ENCODE data around the gene GUCY2D.
A peak's percentile ranks its signal among the peaks of the same experiment; 100 is the strongest.

The GUCY2D gene

GRCh38 chr17:7988750-7989178 is 13.7 kb upstream of the GUCY2D start:
- peak; percentile 85 for DNase-seq
- in situ Hi-C loops (cut with HindIII; ENCODE audit: low pct_ligation_motif_present, low pct_unique_long_range_greater_than_20kb, low sequenced_read_pairs) = no loop called here

DNA sequence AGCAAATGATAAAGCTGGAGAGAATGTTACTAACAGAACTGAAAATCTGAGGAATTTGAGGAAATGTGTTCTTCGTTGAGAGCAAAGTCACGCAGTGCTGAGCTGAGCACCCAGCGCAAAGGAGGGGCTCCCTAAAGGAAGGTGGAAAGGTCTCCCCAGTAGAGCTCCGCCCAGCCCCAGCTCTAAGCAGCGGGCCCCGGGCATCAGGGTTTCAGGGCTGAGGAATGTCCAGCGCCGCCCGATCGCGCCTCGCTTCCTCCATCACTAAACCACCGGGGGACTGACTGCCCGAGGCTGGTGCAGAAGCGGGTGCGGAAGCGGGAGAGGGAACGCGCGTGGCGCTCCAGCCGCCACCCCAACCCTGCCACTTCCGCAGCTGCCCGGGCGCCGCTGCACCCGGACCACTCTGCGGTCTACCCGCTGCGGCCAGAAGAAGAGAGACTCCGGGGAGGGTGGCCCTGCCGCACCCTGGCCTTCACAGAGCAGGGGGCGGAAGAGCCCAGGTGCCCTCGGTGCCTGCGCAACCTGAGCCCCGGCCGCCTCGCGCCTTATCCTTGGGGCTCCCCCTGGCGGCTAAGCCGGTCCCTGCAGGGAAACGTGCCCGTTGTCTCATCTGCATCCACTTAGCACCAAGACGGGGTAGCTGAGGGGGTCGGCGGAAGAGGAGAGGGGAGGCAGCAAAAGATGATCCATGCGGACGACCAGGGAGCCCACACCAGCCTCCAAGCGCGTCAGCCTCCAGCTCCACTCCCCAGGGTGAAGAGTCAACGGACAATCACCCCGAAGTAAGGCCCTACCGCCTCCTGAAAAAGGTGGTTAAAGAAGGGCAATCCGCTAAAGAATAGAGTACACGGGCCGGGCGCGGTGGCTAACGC is 12.4 kb upstream of the GUCY2D start:
- peak; percentile 78 for DNase-seq
- in situ Hi-C loops (cut with HindIII; ENCODE audit: low pct_ligation_motif_present, low pct_unique_long_range_greater_than_20kb, low sequenced_read_pairs) = no loop called here

- in situ Hi-C loops (cut with HindIII; ENCODE audit: low pct_ligation_motif_present, low pct_unique_long_range_greater_than_20kb, low sequenced_read_pairs) = no loop called here
- peak; percentile 36 for DNase-seq
Observed at GRCh38 chr17:7992516-7992915, 9.9 kb upstream of the GUCY2D start.

- in situ Hi-C loops (cut with HindIII; ENCODE audit: low pct_ligation_motif_present, low pct_unique_long_range_greater_than_20kb, low sequenced_read_pairs) = no loop called here
- no peak for DNase-seq
Observed at GRCh38 chr17:7992924-7993323, 9.5 kb upstream of the GUCY2D start.

DNA sequence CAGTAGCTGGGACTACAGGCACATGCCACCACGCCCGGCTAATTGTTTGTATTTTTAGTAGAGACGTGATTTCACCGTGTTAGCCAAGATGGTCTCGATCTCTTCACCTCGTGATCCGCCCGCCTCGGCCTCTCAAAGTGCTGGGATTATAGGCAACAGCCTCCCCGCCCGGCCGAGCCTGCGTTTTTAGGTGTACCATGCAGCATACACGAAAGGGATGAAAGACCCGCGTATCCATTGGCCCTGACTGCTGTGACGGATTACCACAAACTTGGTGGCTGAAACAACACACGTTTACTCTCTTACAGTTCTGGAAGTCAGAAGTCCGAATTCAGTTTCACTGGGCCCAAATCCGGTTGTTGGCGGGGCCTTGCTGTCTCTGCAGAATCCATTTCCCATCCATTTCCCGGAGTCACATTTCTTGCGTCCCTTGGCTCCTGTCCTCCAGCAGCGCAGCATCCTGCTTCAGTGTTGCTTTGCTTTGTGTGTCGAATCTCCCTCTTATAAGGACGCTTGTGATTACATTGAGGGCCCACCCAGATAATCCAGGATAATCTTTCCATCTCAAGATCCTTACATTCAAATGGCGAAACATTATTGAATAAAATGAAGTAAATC is 8.3 kb upstream of the GUCY2D start:
- DNase-seq = no peak
- in situ Hi-C loops (cut with HindIII; ENCODE audit: low pct_ligation_motif_present, low pct_unique_long_range_greater_than_20kb, low sequenced_read_pairs) = no loop called here

- in situ Hi-C loops (cut with HindIII; ENCODE audit: low pct_ligation_motif_present, low pct_unique_long_range_greater_than_20kb, low sequenced_read_pairs) = no loop called here
Observed at GRCh38 chr17:7995724-7996123, 6.7 kb upstream of the GUCY2D start.

DNA sequence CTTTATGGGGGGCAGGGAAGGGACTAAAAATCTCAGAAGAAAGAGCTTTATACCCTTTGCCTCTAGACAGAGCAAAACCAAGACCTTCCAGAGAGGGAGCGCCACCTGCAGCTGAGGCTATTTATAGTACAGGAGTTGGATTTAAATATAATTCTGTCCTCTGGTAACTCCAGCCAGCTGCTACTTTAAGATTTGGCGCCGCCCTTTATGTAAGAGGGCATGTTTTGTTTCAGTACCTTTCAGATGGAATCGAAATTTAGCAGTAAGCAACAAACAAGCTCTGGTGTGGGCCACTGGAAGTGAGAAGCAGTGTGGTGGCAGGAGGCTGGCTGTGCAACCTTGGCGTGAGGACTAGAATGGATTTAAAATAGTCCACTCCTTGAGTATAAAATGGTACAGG is 5.2 kb upstream of the GUCY2D start:
- DNase-seq = peak; percentile 31
- in situ Hi-C loops (cut with HindIII; ENCODE audit: low pct_ligation_motif_present, low pct_unique_long_range_greater_than_20kb, low sequenced_read_pairs) = no loop called here

More at GRCh38 chr17:7995724-7996123, 6.7 kb upstream of the GUCY2D start:
- no peak for DNase-seq

DNA sequence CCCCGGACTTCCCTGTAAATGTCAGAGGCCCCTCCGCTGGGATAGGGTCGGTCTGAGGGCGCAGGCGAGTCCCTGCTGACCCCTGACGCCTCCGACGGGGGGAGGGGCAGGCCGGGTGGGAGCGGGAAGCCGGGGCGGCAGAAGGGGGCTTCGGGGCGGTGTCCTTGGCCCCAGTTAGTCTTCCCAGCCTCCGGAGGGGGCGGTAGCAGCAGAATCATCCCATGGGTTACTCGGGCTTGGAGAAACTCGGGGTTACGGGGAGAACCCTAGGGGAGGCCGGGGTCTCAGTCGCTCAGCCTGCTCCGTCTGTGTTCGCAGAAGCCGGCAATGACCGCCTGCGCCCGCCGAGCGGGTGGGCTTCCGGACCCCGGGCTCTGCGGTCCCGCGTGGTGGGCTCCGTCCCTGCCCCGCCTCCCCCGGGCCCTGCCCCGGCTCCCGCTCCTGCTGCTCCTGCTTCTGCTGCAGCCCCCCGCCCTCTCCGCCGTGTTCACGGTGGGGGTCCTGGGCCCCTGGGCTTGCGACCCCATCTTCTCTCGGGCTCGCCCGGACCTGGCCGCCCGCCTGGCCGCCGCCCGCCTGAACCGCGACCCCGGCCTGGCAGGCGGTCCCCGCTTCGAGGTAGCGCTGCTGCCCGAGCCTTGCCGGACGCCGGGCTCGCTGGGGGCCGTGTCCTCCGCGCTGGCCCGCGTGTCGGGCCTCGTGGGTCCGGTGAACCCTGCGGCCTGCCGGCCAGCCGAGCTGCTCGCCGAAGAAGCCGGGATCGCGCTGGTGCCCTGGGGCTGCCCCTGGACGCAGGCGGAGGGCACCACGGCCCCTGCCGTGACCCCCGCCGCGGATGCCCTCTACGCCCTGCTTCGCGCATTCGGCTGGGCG is 542 bp downstream of the GUCY2D start:
- in situ Hi-C loops (cut with HindIII; ENCODE audit: low pct_ligation_motif_present, low pct_unique_long_range_greater_than_20kb, low sequenced_read_pairs) = no loop called here

GRCh38 chr17:8003594-8004181 is 1.3 kb downstream of the GUCY2D start:
- no peak for DNase-seq
- in situ Hi-C loops (cut with HindIII; ENCODE audit: low pct_ligation_motif_present, low pct_unique_long_range_greater_than_20kb, low sequenced_read_pairs) = no loop called here

More for the DNA sequence above, 542 bp downstream of the GUCY2D start:
- no peak for DNase-seq

DNA sequence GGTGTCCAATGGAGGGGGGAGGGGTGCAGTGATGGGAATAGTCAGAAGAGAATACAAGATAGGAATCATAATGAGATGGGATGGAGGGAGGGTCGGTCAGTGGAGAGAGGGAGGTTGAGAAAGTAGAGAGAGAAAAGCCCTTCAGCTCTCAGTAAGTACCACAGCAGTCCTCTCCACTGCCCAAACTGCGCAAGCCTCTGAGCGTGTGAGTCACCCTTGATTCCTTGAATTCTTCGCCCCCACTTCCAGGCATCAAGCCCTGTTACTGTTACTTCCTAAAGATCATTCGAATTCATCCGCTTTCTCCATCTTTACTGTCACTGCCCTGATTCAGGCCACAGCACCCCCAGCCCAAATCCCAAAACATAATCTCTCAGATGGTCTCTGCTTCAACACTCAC is 2.5 kb downstream of the GUCY2D start:
- no peak for DNase-seq
- in situ Hi-C loops (cut with HindIII; ENCODE audit: low pct_ligation_motif_present, low pct_unique_long_range_greater_than_20kb, low sequenced_read_pairs) = no loop called here

GRCh38 chr17:8005357-8005756 is 2.9 kb downstream of the GUCY2D start:
- DNase-seq = no peak

DNA sequence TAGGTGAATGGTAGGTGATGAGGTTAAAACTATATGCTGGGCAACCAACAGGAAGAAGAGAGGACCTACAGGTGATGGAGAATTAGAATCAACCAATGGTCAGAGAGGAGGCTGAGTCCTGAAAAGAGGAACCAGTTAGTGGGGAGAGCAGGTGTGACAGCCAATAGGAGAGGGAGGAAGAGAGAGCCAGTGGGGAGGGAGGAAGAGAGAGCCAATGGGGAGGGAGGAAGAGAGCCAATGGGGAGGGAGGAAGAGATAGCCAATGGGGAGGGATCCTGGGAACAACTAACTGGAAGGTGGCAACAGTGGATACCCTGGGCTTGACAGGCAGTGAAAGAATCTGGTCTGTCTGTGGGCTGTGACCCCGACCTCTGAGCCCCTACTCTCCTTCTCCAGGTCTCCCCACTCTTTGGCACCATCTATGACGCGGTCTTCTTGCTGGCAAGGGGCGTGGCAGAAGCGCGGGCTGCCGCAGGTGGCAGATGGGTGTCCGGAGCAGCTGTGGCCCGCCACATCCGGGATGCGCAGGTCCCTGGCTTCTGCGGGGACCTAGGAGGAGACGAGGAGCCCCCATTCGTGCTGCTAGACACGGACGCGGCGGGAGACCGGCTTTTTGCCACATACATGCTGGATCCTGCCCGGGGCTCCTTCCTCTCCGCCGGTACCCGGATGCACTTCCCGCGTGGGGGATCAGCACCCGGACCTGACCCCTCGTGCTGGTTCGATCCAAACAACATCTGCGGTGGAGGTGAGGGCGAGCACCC is 3.7 kb downstream of the GUCY2D start:
- no peak for DNase-seq
- in situ Hi-C loops (cut with HindIII; ENCODE audit: low pct_ligation_motif_present, low pct_unique_long_range_greater_than_20kb, low sequenced_read_pairs) = no loop called here

More at GRCh38 chr17:8005357-8005756, 2.9 kb downstream of the GUCY2D start:
- in situ Hi-C loops (cut with HindIII; ENCODE audit: low pct_ligation_motif_present, low pct_unique_long_range_greater_than_20kb, low sequenced_read_pairs) = no loop called here

- DNase-seq = no peak
- in situ Hi-C loops (cut with HindIII; ENCODE audit: low pct_ligation_motif_present, low pct_unique_long_range_greater_than_20kb, low sequenced_read_pairs) = no loop called here
Observed at GRCh38 chr17:8006836-8007680, 4.6 kb downstream of the GUCY2D start.

GRCh38 chr17:8007836-8008235 is 5.4 kb downstream of the GUCY2D start:
- no peak for DNase-seq
- in situ Hi-C loops (cut with HindIII; ENCODE audit: low pct_ligation_motif_present, low pct_unique_long_range_greater_than_20kb, low sequenced_read_pairs) = no loop called here

DNA sequence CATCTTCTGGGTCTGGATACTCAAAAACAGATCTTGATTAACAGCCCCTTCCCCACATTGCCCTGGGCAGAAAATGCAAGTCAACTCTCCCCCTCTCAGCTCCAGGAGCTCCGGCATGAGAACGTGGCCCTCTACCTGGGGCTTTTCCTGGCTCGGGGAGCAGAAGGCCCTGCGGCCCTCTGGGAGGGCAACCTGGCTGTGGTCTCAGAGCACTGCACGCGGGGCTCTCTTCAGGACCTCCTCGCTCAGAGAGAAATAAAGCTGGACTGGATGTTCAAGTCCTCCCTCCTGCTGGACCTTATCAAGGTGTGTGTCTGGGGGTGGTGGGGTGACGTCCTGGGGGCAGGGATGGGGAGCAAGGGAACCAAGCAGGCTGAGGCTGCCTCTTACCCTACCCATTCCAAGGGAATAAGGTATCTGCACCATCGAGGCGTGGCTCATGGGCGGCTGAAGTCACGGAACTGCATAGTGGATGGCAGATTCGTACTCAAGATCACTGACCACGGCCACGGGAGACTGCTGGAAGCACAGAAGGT is 9.7 kb downstream of the GUCY2D start:
- in situ Hi-C loops (cut with HindIII; ENCODE audit: low pct_ligation_motif_present, low pct_unique_long_range_greater_than_20kb, low sequenced_read_pairs) = no loop called here
- no peak for DNase-seq

GRCh38 chr17:8012996-8013640 is 10.7 kb downstream of the GUCY2D start:
- in situ Hi-C loops (cut with HindIII; ENCODE audit: low pct_ligation_motif_present, low pct_unique_long_range_greater_than_20kb, low sequenced_read_pairs) = no loop called here
- no peak for DNase-seq

Data from ACHN (cell line).